ENCODE results near the gene NANOGP8.

Gene NANOGP8

GRCh38 chr15:35123743-35124142, 38.6 kb upstream of the NANOGP8 start:
- no peaks in the 10 kb centered on the region for H3K4me1 ChIP-seq (ENCODE audit: insufficient read depth, low read length, severe bottlenecking)

GRCh38 chr15:35121611-35122359, 36.7 kb upstream of the NANOGP8 start:
- H3K27ac ChIP-seq (ENCODE audit: low read depth, low read length, poor library complexity, severe bottlenecking): no peak overlapping the region
- no peak overlapping the region for H2AFZ ChIP-seq (ENCODE audit: low read length)
- no peak overlapping the region for H3K4me3 ChIP-seq (ENCODE audit: low read depth, low read length, poor library complexity, severe bottlenecking)
- H3K4me2 ChIP-seq (ENCODE audit: low read length): no peak overlapping the region
- no peaks in the 10 kb centered on the region for H3F3A ChIP-seq (ENCODE audit: insufficient read depth, low read length)
- H3K9me3 ChIP-seq (ENCODE audit: low read length): no peaks in the 10 kb centered on the region
- H3K9ac ChIP-seq (ENCODE audit: low read length): no peak overlapping the region
- no peaks in the 10 kb centered on the region for H3K9me2 ChIP-seq (ENCODE audit: low read depth, low read length)
- no peaks in the 10 kb centered on the region for H3K4me1 ChIP-seq (ENCODE audit: insufficient read depth, low read length, severe bottlenecking)
- no peaks in the 10 kb centered on the region for H4K20me1 ChIP-seq (ENCODE audit: insufficient read depth, low read length)
- H3K79me2 ChIP-seq (ENCODE audit: insufficient read depth, low read length): no peaks in the 10 kb centered on the region
- TF ChIP-seq CTCF (IDR thresholded peaks at IDR 0.05; ENCODE audit: low read length) (no peak), EZH2 (IDR thresholded peaks at IDR 0.05; ENCODE audit: borderline replicate concordance, low read length) (no peak)
- no peaks in the 10 kb centered on the region for H3K36me3 ChIP-seq (ENCODE audit: insufficient read depth, low read length)
- no peaks in the 10 kb centered on the region for H3K27me3 ChIP-seq (ENCODE audit: insufficient read depth, low read length)

More at GRCh38 chr15:35123743-35124142, 38.6 kb upstream of the NANOGP8 start:
- Histone ChIP-seq H3K4me2 (ENCODE audit: low read length) (no peak overlapping the region), H3K27me3 (ENCODE audit: insufficient read depth, low read length) (no peaks in the 10 kb centered on the region), H3K9me2 (ENCODE audit: low read depth, low read length) (no peaks in the 10 kb centered on the region), H3K9me3 (ENCODE audit: low read length) (no peaks in the 10 kb centered on the region), H2AFZ (ENCODE audit: low read length) (no peak overlapping the region), H3K36me3 (ENCODE audit: insufficient read depth, low read length) (no peaks in the 10 kb centered on the region), H3K9ac (ENCODE audit: low read length) (no peak overlapping the region), H3K4me3 (ENCODE audit: low read depth, low read length, poor library complexity, severe bottlenecking) (no peak overlapping the region), H3F3A (ENCODE audit: insufficient read depth, low read length) (no peaks in the 10 kb centered on the region), H3K79me2 (ENCODE audit: insufficient read depth, low read length) (no peaks in the 10 kb centered on the region), H4K20me1 (ENCODE audit: insufficient read depth, low read length) (no peaks in the 10 kb centered on the region), H3K27ac (ENCODE audit: low read depth, low read length, poor library complexity, severe bottlenecking) (no peak overlapping the region)
- TF ChIP-seq CTCF (IDR thresholded peaks at IDR 0.05; ENCODE audit: low read length) (no peak), EZH2 (IDR thresholded peaks at IDR 0.05; ENCODE audit: borderline replicate concordance, low read length) (no peak)

- Histone ChIP-seq H3K4me3 (ENCODE audit: low read depth, low read length, poor library complexity, severe bottlenecking) (no peak overlapping the region), H3K27me3 (ENCODE audit: insufficient read depth, low read length) (no peaks in the 10 kb centered on the region), H4K20me1 (ENCODE audit: insufficient read depth, low read length) (no peaks in the 10 kb centered on the region), H3K27ac (ENCODE audit: low read depth, low read length, poor library complexity, severe bottlenecking) (no peak overlapping the region), H3K9me2 (ENCODE audit: low read depth, low read length) (no peaks in the 10 kb centered on the region), H3K9me3 (ENCODE audit: low read length) (no peaks in the 10 kb centered on the region), H3K36me3 (ENCODE audit: insufficient read depth, low read length) (no peaks in the 10 kb centered on the region), H3K9ac (ENCODE audit: low read length) (no peak overlapping the region), H2AFZ (ENCODE audit: low read length) (no peak overlapping the region), H3K79me2 (ENCODE audit: insufficient read depth, low read length) (no peaks in the 10 kb centered on the region), H3F3A (ENCODE audit: insufficient read depth, low read length) (no peaks in the 10 kb centered on the region), H3K4me1 (ENCODE audit: insufficient read depth, low read length, severe bottlenecking) (no peaks in the 10 kb centered on the region), H3K4me2 (ENCODE audit: low read length) (no peak overlapping the region)
- no peak for TF ChIP-seq EZH2 (IDR thresholded peaks at IDR 0.05; ENCODE audit: borderline replicate concordance, low read length)
- TF ChIP-seq CTCF (IDR thresholded peaks at IDR 0.05; ENCODE audit: low read length): no peak
These were observed 35.1 kb upstream of the NANOGP8 start for GRCh38 chr15:35120173-35120572.
